Osteoblast (primary cell): ENCODE data around the gene NKX6-1. TPM values are rescaled to one million over a fixed set of nuclear protein-coding genes. Genes with fewer than 3 reads are reported as not detected.

Experiments used
- DNase-seq: peaks from one replicate; pipeline ENCODE4 v3.0.0; 2011; ENCODE audit warnings: low spot score, mixed read lengths; ENCODE audit not compliant: insufficient read length; ENCODE audit errors: missing footprints
- H2AFZ ChIP-seq: 2 replicates; pipeline ENCODE4 v1.6.0; 2011; ENCODE audit warnings: mild to moderate bottlenecking, low read length
- H3K27ac ChIP-seq: 2 replicates; pipeline ENCODE4 v1.5.1; 2011; ENCODE audit warnings: mild to moderate bottlenecking, low read depth, low read length, moderate library complexity
- H3K27me3 ChIP-seq: 2 replicates; pipeline ENCODE4 v1.6.0; 2012; ENCODE audit warnings: mild to moderate bottlenecking, control low read depth, inconsistent platforms, low read length, moderate library complexity; ENCODE audit not compliant: insufficient read depth
- H3K36me3 ChIP-seq: 2 replicates; pipeline ENCODE4 v1.5.1; 2011; ENCODE audit warnings: mild to moderate bottlenecking, low read length, control low read depth, moderate library complexity; ENCODE audit not compliant: insufficient read depth
- H3K4me1 ChIP-seq: 2 replicates; pipeline ENCODE4 v1.5.1; 2011; ENCODE audit warnings: mild to moderate bottlenecking, low read length, control low read depth, moderate library complexity; ENCODE audit not compliant: insufficient read depth
- H3K4me2 ChIP-seq: 2 replicates; pipeline ENCODE4 v1.6.0; 2011; ENCODE audit warnings: mild to moderate bottlenecking, low read length; ENCODE audit not compliant: insufficient read depth
- H3K4me3 ChIP-seq: fragments of 200-600 bp; sonication (generic); 3 replicates; pipeline ENCODE4 v1.5.1; 2012; ENCODE audit warnings: mild to moderate bottlenecking, low read length, inconsistent platforms; ENCODE audit not compliant: insufficient read depth
- H3K79me2 ChIP-seq: 2 replicates; pipeline ENCODE4 v1.6.0; 2012; ENCODE audit warnings: mild to moderate bottlenecking, low read length, control low read depth, inconsistent platforms; ENCODE audit not compliant: insufficient read depth
- H3K9me3 ChIP-seq: 2 replicates; pipeline ENCODE4 v1.5.1; 2011; ENCODE audit warnings: low read depth, low read length, control low read depth
- H4K20me1 ChIP-seq: 2 replicates; pipeline ENCODE4 v1.6.0; 2012; ENCODE audit warnings: mild to moderate bottlenecking, low read length, control low read depth; ENCODE audit not compliant: insufficient read depth
- total RNA-seq: library from RNA; depleted of rRNA; stranded (reverse); fragments of >200 nt; gene quantifications from 2 replicates; pipeline ENCODE4 v1.2.3, GENCODE V29; 2012
- TF ChIP-seq, protein P1 (sequence below): IDR thresholded peaks from 2 replicates; pipeline ENCODE4 v1.5.1; 2011; ENCODE audit warnings: mild to moderate bottlenecking, low read depth, low read length, moderate library complexity; ENCODE audit errors: extremely low read depth

The NKX6-1 gene
- total RNA-seq, 1 donor: not detected

DNA sequence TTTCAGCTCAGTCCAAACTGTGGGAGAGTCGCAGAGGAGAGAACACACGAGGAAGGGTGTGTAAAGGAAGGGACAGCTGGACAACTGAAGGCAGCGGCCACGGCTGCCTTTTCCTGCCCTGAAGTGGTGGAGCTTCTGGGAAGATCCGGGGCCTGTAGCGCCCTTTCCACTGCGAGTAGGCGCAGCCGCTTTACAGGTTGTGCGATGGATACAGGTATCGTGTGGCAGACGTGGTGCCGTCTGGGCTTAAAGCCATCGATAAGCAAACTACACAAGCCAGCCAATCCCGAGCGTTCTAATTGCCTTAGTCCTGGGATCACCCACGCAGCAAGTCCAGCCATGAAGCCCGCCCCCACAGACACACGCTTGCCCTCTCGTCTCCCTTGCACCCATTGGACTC lies 15.4 kb downstream of the NKX6-1 start:
- H3K9me3 ChIP-seq: no peaks in the 10 kb centered on the region
- no peak overlapping the region for H3K4me2 ChIP-seq
- H2AFZ ChIP-seq: no peak overlapping the region
- peak; percentile 53 for DNase-seq
- no peaks in the 10 kb centered on the region for H4K20me1 ChIP-seq
- H3K4me1 ChIP-seq: peaks cover 3% of the 10 kb centered on the region
- H3K27ac ChIP-seq: no peak overlapping the region
- TF ChIP-seq, protein P1, sequence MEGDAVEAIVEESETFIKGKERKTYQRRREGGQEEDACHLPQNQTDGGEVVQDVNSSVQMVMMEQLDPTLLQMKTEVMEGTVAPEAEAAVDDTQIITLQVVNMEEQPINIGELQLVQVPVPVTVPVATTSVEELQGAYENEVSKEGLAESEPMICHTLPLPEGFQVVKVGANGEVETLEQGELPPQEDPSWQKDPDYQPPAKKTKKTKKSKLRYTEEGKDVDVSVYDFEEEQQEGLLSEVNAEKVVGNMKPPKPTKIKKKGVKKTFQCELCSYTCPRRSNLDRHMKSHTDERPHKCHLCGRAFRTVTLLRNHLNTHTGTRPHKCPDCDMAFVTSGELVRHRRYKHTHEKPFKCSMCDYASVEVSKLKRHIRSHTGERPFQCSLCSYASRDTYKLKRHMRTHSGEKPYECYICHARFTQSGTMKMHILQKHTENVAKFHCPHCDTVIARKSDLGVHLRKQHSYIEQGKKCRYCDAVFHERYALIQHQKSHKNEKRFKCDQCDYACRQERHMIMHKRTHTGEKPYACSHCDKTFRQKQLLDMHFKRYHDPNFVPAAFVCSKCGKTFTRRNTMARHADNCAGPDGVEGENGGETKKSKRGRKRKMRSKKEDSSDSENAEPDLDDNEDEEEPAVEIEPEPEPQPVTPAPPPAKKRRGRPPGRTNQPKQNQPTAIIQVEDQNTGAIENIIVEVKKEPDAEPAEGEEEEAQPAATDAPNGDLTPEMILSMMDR: no peak
- peaks cover 72% of the 10 kb centered on the region for H3K27me3 ChIP-seq
- no peaks in the 10 kb centered on the region for H3K36me3 ChIP-seq
- H3K79me2 ChIP-seq: no peaks in the 10 kb centered on the region
- no peak overlapping the region for H3K4me3 ChIP-seq

GRCh38 chr4:84482564-84483563 lies 16.2 kb downstream of the NKX6-1 start:
- H2AFZ ChIP-seq: no peak overlapping the region

DNA sequence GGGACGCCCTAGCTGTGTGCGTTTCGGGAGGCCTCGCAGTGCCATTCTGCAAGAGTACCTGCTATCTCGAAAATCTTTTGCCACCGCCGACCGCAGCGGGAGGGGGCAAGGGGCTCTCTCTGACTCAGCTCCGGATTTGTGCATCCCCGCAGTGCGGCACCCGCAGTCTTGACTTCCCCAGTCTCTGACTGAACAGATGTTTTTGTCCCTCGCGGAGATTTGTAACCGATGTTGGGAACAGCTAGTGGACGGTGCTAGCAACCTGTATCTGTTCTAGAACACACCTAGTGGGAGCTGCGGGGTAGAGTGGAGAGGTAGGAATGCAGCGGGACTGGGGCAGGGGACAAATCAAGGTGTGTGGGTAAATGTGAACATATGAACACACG lies 17.2 kb downstream of the NKX6-1 start:
- no peaks in the 10 kb centered on the region for H4K20me1 ChIP-seq
- TF ChIP-seq, protein P1: no peak

More at GRCh38 chr4:84482564-84483563, 16.2 kb downstream of the NKX6-1 start:
- TF ChIP-seq, protein P1: peak; percentile 38
- peaks cover 73% of the 10 kb centered on the region for H3K27me3 ChIP-seq
- H3K79me2 ChIP-seq: no peaks in the 10 kb centered on the region
- peak overlapping the region; percentile 60 for H3K4me2 ChIP-seq
- no peaks in the 10 kb centered on the region for H3K9me3 ChIP-seq
- H3K4me3 ChIP-seq: peak overlapping the region; percentile 39
- peaks cover 3% of the 10 kb centered on the region for H3K4me1 ChIP-seq
- H4K20me1 ChIP-seq: no peaks in the 10 kb centered on the region
- H3K36me3 ChIP-seq: no peaks in the 10 kb centered on the region
- no peak overlapping the region for H3K27ac ChIP-seq
- peak; percentile 67 for DNase-seq

More for the DNA sequence above, 17.2 kb downstream of the NKX6-1 start:
- Histone ChIP-seq H3K4me3 (no peak overlapping the region), H3K36me3 (no peaks in the 10 kb centered on the region), H3K27me3 (peaks cover 76% of the 10 kb centered on the region), H3K4me1 (peaks cover 3% of the 10 kb centered on the region), H2AFZ (no peak overlapping the region), H3K27ac (no peak overlapping the region), H3K9me3 (no peaks in the 10 kb centered on the region), H3K4me2 (no peak overlapping the region), H3K79me2 (no peaks in the 10 kb centered on the region)
- peak; percentile 62 for DNase-seq
